D721Med (cell line): ENCODE measurements around the gene TRIM24.

ENCODE experiments used
- DNase-seq: peaks from one replicate; pipeline ENCODE4 v3.0.0; 2011; ENCODE audit warnings: low spot score; ENCODE audit not compliant: insufficient read length
- FAIRE-seq: peaks from 2 replicates; lab custom pipeline; 2011; peaks lifted over from hg19 to GRCh38; lab: Jason Lieb, UNC
- TF ChIP-seq, protein P1 (sequence below): IDR thresholded peaks from 2 replicates; pipeline ENCODE4 v1.5.1; 2012; ENCODE audit warnings: mild to moderate bottlenecking, control low read depth; ENCODE audit not compliant: insufficient read depth; ENCODE audit errors: missing control alignments

Gene TRIM24

DNA sequence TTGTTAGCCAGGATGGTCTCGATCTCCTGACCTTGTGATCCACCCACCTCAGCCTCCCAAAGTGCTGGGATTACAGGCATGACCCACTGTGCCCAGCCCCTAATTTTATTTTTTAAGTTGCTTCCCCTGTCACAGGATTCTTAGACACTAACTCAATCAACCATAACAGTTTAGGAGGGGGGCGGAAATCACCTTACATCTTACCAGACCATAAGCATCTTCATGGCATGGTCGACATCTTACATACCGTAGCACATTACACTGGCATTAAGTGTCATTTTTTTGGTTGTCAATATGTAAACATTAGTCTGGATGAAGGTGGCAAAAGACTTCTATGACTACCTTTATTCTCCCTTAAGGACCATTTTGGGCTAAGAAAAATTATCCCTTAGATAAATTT, 95.6 kb downstream of the TRIM24 start:
- TF ChIP-seq, protein P1, sequence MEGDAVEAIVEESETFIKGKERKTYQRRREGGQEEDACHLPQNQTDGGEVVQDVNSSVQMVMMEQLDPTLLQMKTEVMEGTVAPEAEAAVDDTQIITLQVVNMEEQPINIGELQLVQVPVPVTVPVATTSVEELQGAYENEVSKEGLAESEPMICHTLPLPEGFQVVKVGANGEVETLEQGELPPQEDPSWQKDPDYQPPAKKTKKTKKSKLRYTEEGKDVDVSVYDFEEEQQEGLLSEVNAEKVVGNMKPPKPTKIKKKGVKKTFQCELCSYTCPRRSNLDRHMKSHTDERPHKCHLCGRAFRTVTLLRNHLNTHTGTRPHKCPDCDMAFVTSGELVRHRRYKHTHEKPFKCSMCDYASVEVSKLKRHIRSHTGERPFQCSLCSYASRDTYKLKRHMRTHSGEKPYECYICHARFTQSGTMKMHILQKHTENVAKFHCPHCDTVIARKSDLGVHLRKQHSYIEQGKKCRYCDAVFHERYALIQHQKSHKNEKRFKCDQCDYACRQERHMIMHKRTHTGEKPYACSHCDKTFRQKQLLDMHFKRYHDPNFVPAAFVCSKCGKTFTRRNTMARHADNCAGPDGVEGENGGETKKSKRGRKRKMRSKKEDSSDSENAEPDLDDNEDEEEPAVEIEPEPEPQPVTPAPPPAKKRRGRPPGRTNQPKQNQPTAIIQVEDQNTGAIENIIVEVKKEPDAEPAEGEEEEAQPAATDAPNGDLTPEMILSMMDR, result no peak
- FAIRE-seq (no peak), DNase-seq (no peak)

GRCh38 chr7:138556771-138557484, 96.9 kb downstream of the TRIM24 start:
- DNase-seq (no peak), FAIRE-seq (no peak)
- TF ChIP-seq, protein P1, result no peak

DNA sequence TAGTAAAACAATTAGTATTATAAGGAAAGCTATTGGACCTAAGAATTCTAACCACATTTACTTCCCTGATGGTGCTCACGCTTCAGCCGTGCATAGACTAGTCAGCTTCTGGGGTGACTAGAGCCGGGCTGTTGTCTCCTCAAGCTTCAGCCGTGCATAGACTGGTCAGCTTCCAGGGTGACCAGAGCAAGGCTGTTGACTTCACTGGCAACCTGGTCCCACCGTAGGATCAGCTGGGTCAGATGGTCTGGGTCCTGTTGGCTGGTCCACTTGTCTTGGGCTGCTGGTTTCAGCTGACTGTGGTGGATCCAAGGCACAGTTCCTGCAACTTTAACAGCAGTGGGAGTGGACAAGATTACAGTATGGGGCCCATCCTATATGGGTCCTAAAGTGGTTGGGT, 99.4 kb downstream of the TRIM24 start:
- DNase-seq, result no peak
- TF ChIP-seq, protein P1, result no peak
- no peak for FAIRE-seq

DNA sequence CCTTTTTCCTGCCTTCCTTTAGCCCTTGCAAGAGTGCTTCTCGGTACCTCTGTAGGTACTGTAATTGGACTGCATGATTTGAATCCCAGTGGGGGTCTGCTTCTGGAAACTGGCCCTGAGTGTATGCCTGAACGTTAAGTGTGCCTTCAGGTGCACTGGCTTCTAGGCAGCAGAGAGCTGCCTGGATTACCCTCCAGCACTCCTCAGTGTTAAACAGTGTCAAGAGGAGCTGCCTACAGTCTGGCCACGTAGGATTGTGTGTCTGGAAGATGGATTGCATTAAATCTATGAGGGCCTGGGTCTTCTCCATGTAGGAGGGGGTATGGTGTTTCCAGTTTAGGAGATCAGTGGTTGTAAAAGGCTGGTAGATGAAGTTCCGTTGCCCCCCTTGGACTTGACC, 103.7 kb downstream of the TRIM24 start:
- TF ChIP-seq, protein P1, result no peak
- FAIRE-seq (no peak), DNase-seq (no peak)

DNA sequence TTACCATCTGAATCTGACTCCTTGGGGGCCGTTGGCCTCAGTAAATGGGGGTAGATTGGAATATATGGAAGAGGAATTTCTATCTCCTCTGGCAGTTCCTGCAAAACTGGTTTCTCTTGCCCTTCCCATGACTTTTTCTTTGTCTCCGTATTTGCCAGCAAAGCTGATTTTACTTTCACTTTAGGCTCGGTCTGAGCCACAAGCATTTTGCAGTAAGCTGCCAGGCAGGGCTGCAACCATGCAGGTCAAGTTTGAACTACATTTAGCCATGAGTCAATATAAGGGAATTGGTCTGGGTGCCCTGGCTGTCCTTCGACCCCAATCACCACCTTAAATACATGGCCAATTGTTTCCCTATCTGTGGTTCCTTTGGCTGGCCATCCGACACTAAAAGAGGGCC, 104.3 kb downstream of the TRIM24 start:
- FAIRE-seq (no peak), DNase-seq (no peak)
- TF ChIP-seq, protein P1, result no peak

GRCh38 chr7:138565071-138565450, 105.0 kb downstream of the TRIM24 start:
- FAIRE-seq (no peak), DNase-seq (no peak)
- TF ChIP-seq, protein P1, result no peak

DNA sequence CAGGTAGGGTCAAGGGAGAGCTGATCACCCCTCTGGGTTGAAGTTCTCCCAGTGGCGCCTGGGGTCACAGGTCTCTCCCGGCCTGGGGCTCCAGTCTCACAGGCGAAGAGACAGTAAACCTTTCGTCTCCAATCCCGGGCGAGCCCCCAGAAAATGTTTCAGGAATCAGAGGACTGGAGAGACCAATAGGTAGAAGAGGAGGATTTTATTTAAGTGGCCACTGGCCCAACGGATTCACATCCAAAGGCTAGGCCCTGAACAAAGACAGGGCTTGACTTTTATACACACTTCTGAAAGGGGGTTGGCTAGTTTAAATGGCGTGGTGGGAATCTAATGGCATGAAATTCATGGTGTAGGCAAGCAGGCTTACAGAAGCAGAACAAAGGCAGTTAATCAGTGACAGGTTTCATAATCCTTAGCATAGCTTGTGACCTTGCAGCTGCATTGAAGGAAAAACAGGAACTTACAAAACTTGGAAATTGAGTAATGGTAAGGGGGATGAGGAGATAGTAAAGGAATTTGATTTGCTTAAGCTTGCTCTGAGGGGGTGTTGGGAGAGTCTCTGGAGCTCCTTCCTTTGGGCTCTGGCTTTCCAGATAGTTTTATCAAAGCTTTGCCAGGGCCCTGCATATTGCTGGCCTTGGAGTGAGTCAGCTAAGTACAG, 105.5 kb downstream of the TRIM24 start:
- DNase-seq (no peak), FAIRE-seq (no peak)
- TF ChIP-seq, protein P1, result no peak
